Measurements from ENCODE around the gene PRPF6. TPM values are rescaled to one million over a fixed set of nuclear protein-coding genes. Genes with fewer than 3 reads are reported as not detected.

The PRPF6 gene
- polyA plus RNA-seq, 2 of the 4 experiments (the other 2 are of a cell fraction): 42.8 to 47.2 TPM

DNA sequence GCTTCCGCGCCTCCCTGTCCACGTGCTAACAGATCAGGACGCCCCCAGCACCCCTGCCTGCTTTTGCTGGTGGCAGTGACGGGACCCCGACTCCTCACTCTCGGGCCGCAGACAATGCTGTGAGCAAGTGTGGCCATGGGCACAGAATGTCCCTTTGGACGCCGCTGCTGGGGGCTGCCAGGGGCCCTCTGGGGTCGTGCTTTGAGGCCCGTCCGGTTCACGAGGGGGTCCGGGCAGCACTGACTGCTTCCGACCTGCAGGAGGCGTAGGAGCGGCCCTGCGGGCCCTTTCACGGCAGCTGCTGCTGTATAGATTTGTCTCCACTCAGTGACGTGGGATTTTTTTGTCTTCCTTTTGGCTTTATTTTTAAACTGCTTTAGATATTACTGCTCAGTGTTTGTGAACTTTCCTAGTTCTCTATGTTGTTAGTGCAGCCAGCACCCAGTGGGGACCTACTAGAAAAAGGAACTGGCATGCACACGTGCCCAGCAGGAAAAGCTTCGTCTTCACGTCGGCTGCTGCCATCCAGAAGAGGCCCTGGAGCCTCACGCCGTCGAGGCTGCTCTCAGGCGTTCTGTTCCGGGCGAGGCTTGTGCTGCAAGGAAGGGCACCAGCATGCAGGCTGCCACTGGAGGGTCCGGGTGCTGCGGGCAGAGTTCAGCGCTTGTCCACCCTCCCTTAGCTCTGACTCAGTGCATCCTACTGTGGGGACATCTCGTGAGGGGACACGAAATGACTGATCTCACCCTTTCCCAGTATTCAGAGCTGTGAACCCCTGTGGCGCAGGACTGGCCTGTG lies 46.5 kb upstream of the PRPF6 start:
- ATAC-seq (peak in 1 of 2 experiments; percentile 62; a peak in 3 of 6 replicates), FAIRE-seq (no peak), DNase-seq (ENCODE audit: low read depth in 1 of 2, low spot score in 1 of 2) (no peak)
- no peak for TF ChIP-seq RCOR1 (IDR thresholded peaks at IDR 0.05; ENCODE audit: low read depth, low read length)
- TF ChIP-seq, protein P1, sequence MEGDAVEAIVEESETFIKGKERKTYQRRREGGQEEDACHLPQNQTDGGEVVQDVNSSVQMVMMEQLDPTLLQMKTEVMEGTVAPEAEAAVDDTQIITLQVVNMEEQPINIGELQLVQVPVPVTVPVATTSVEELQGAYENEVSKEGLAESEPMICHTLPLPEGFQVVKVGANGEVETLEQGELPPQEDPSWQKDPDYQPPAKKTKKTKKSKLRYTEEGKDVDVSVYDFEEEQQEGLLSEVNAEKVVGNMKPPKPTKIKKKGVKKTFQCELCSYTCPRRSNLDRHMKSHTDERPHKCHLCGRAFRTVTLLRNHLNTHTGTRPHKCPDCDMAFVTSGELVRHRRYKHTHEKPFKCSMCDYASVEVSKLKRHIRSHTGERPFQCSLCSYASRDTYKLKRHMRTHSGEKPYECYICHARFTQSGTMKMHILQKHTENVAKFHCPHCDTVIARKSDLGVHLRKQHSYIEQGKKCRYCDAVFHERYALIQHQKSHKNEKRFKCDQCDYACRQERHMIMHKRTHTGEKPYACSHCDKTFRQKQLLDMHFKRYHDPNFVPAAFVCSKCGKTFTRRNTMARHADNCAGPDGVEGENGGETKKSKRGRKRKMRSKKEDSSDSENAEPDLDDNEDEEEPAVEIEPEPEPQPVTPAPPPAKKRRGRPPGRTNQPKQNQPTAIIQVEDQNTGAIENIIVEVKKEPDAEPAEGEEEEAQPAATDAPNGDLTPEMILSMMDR (IDR thresholded peaks at IDR 0.05): peak; percentile 3; the same call in 2 of the 3 replicates
- ChIA-PET POLR2A (no interaction called here), CTCF (interaction anchor here (0.6 to 1.9 kb wide), 7 partner anchors 13 to 397 kb away, joined by 3 to 6 read pairs (median 3); partner anchors contain the start of gene TPD52L2)
- no peak overlapping the region for H3K27ac ChIP-seq
- H3K9me3 ChIP-seq: no peaks in the 10 kb centered on the region
- 91% methylated on average over 37 of the region's 37 CpGs for WGBS (ENCODE audit: missing lambda C conversion rate)
- no peaks in the 10 kb centered on the region for H3K4me1 ChIP-seq
- H3K4me2 ChIP-seq: no peak overlapping the region
- H3K4me3 ChIP-seq: no peak overlapping the region

DNA sequence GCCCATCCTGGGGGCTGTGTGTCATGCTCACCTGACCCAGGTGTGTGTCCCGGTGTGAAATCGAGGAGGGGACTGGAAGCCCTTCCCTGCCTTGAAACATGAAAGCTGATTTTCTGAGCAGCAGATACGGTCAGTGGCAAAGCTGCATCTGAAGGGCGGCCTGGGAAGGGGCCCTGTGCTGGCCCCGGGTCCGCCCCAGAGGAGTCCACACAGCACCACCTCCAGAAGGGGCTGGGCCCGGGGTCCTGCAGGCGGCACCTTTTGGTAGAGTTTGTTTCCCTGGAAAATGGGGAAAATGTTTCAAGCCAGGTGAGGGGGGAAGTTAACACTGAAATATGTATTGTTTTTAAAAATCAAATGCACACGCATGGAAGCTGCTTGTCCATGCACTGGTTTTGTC lies 45.5 kb upstream of the PRPF6 start:
- ATAC-seq: no peak
- no peak overlapping the region for H3K4me3 ChIP-seq
- no peaks in the 10 kb centered on the region for H3K4me1 ChIP-seq
- no peak overlapping the region for H3K27ac ChIP-seq
- H3K9me3 ChIP-seq: no peaks in the 10 kb centered on the region
- POLR2A ChIA-PET: no interaction called here
- CTCF ChIA-PET: interaction anchor here (0.6 to 1.2 kb wide), 4 partner anchors 10 to 398 kb away, joined by 3 read pairs; no protein-coding TSS in a partner anchor
- no peak overlapping the region for H3K4me2 ChIP-seq
- 95% methylated on average over 9 of the region's 9 CpGs for WGBS (ENCODE audit: missing lambda C conversion rate)
- FAIRE-seq: no peak
- DNase-seq (ENCODE audit: low read depth in 1 of 2, low spot score in 1 of 2): no peak
- no peak for TF ChIP-seq ZNF302 (CRISPR knock-in tag; IDR thresholded peaks at IDR 0.05)
- no peak for TF ChIP-seq POLR2A (IDR thresholded peaks at IDR 0.05; ENCODE audit: low read length)

DNA sequence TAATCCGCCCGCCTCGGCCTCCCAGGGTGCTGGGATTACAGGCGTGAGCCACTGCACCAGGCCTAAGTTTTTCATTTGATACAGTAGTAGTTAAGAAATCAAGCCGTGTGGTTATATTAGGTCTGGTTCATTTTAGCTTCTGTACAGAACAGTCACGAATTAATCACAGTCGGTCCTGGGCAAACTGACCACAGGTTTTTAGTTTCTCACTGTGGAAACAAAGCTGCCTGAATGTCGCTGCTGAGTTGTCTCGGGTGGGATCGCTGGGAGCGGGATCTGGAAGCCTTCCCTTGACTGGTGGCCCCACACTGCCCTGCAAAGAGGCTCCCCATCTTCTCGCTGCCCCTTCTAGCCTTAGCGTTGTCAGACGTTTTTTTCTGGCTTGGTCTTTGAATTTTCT lies 43.3 kb upstream of the PRPF6 start:
- FAIRE-seq (no peak), DNase-seq (ENCODE audit: low read depth in 1 of 2, low spot score in 1 of 2) (no peak), ATAC-seq (no peak)
- H3K4me1 ChIP-seq: peaks cover 5% of the 10 kb centered on the region; the same call in 1 of the 3 replicates
- no peak overlapping the region for H3K4me2 ChIP-seq
- 83% methylated on average over 14 of the region's 14 CpGs for WGBS (ENCODE audit: missing lambda C conversion rate)
- TF ChIP-seq HOXA7 (CRISPR knock-in tag; IDR thresholded peaks at IDR 0.05) (no peak), MAFK (IDR thresholded peaks at IDR 0.05; ENCODE audit: partially characterized antibody) (no peak), KDM5A (IDR thresholded peaks at IDR 0.05) (no peak), RCOR1 (IDR thresholded peaks at IDR 0.05; ENCODE audit: low read depth, low read length) (no peak), CBX2 (IDR thresholded peaks at IDR 0.05; ENCODE audit: borderline replicate concordance, low read depth) (no peak), PHF8 (IDR thresholded peaks at IDR 0.05; ENCODE audit: borderline replicate concordance, low read depth) (no peak), SREBF2 (IDR thresholded peaks at IDR 0.05) (no peak)
- TF ChIP-seq, protein P2, sequence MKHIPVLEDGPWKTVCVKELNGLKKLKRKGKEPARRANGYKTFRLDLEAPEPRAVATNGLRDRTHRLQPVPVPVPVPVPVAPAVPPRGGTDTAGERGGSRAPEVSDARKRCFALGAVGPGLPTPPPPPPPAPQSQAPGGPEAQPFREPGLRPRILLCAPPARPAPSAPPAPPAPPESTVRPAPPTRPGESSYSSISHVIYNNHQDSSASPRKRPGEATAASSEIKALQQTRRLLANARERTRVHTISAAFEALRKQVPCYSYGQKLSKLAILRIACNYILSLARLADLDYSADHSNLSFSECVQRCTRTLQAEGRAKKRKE (CRISPR knock-in tag; IDR thresholded peaks at IDR 0.05; ENCODE audit: low read depth): no peak
- TF ChIP-seq, protein P3, sequence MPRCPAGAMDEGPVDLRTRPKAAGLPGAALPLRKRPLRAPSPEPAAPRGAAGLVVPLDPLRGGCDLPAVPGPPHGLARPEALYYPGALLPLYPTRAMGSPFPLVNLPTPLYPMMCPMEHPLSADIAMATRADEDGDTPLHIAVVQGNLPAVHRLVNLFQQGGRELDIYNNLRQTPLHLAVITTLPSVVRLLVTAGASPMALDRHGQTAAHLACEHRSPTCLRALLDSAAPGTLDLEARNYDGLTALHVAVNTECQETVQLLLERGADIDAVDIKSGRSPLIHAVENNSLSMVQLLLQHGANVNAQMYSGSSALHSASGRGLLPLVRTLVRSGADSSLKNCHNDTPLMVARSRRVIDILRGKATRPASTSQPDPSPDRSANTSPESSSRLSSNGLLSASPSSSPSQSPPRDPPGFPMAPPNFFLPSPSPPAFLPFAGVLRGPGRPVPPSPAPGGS (IDR thresholded peaks at IDR 0.05): no peak
- H3K4me3 ChIP-seq: no peak overlapping the region
- ChIA-PET CTCF (interaction anchor here (1.1 to 2.6 kb wide), 4 partner anchors 36 to 400 kb away, joined by 3 to 7 read pairs (median 5); no protein-coding TSS in a partner anchor), POLR2A (no interaction called here)
- H3K27ac ChIP-seq: no peak overlapping the region
- no peaks in the 10 kb centered on the region for H3K9me3 ChIP-seq
